Endothelial cell of umbilical vein (primary cell): ENCODE data around the gene GABRA6. TPM values are rescaled to one million over a fixed set of nuclear protein-coding genes. Genes with fewer than 3 reads are reported as not detected.

Experiments
- BruUV-seq: library from RNA; stranded (reverse); fragments of 400-500 nt; replicated peaks from 2 replicates; lab custom pipeline; 2021; lab: Mats Ljungman, UMichigan
- CTCF ChIA-PET: fragments of 300-600, 350-600 bp; sonication (Branson Sonifier 250); formaldehyde crosslinking; loops from one replicate; lab custom pipeline; 2021; ENCODE audit warnings: antibody characterized with exemption, inconsistent platforms; lab: Charles Lee
- POLR2A ChIA-PET: fragments of 300-600, 350-600 bp; sonication (Branson Sonifier 250); formaldehyde crosslinking; loops from one replicate; lab custom pipeline; 2021; ENCODE audit warnings: antibody characterized with exemption, inconsistent platforms; lab: Charles Lee
- DNase-seq: peaks from one replicate; pipeline ENCODE4 v3.0.0-alpha.2; 2011; ENCODE audit warnings: low read depth, low spot score
- FAIRE-seq: peaks from 2 replicates; lab custom pipeline; 2011; peaks lifted over from hg19 to GRCh38; lab: Jason Lieb, UNC
- H2AFZ ChIP-seq: 2 replicates; pipeline ENCODE4 v1.6.0; 2012; ENCODE audit warnings: low read depth, low read length, control low read depth, inconsistent platforms
- H3K27ac ChIP-seq: 2 replicates; pipeline ENCODE4 v1.5.1; 2011; ENCODE audit warnings: low read depth, mild to moderate bottlenecking, control low read depth, low read length, moderate library complexity; ENCODE audit not compliant: insufficient read depth
- H3K27me3 ChIP-seq, 2 experiments: 2 replicates each; pipeline versions ENCODE4 v1.6.0 to v1.6.1; 2011; ENCODE audit warnings: low read length in 2 of 2, mixed read lengths in 1 of 2; ENCODE audit not compliant: control insufficient read depth in 2 of 2, insufficient read depth in 2 of 2
- H3K36me3 ChIP-seq, 2 experiments: 2 replicates in 1 of 2; 3 replicates in 1 of 2; pipeline ENCODE4 v1.5.1; 2011; ENCODE audit warnings: low read length in 2 of 2, mild to moderate bottlenecking in 1 of 2, moderate library complexity in 1 of 2; ENCODE audit not compliant: control insufficient read depth in 2 of 2, insufficient read depth in 2 of 2; ENCODE audit errors: extremely low read depth in 1 of 2
- H3K4me1 ChIP-seq: 3 replicates; pipeline ENCODE4 v1.5.1; 2011; ENCODE audit warnings: mild to moderate bottlenecking, low read length; ENCODE audit not compliant: control insufficient read depth, insufficient read depth; ENCODE audit errors: extremely low read depth
- H3K4me2 ChIP-seq: 2 replicates; pipeline ENCODE4 v1.6.1; 2011; ENCODE audit warnings: low read length, control low read depth, mixed read lengths; ENCODE audit not compliant: insufficient read depth
- H3K4me3 ChIP-seq, 3 experiments: fragments of 200-600 bp in 1 of 3; sonication (generic), shearing (Covaris generic) in 1 of 3; replicated peaks in 1 of 3; 2 replicates each; pipeline ENCODE4 v1.5.1; 2011 to 2016; ENCODE audit warnings: control low read depth in 3 of 3, low read length in 3 of 3, mild to moderate bottlenecking in 2 of 3, inconsistent platforms in 1 of 3, low read depth in 1 of 3, moderate library complexity in 1 of 3; ENCODE audit not compliant: insufficient read depth in 1 of 3
- H3K79me2 ChIP-seq: 2 replicates; pipeline ENCODE4 v1.6.0; 2012; ENCODE audit warnings: low read length, inconsistent platforms; ENCODE audit not compliant: control insufficient read depth, insufficient read depth
- H3K9ac ChIP-seq: replicated peaks from 2 replicates; pipeline ENCODE3; 2011; ENCODE audit warnings: low read length, control low read depth; ENCODE audit not compliant: insufficient read depth; ENCODE audit errors: extremely low read depth
- H3K9me1 ChIP-seq: replicated peaks from 3 replicates; pipeline ENCODE4 v1.6.0; 2011; ENCODE audit warnings: mild to moderate bottlenecking, low read length; ENCODE audit not compliant: control insufficient read depth, insufficient read depth; ENCODE audit errors: extremely low read depth
- H3K9me3 ChIP-seq: replicated peaks from 2 replicates; pipeline ENCODE4 v1.5.1; 2012; ENCODE audit warnings: low read length, inconsistent platforms; ENCODE audit not compliant: control insufficient read depth, insufficient read depth
- H4K20me1 ChIP-seq: replicated peaks from 2 replicates; pipeline ENCODE3; 2011; ENCODE audit warnings: mild to moderate bottlenecking, low read length; ENCODE audit not compliant: control insufficient read depth, insufficient read depth; ENCODE audit errors: extremely low read depth
- EZH2 ChIP-seq: IDR thresholded peaks from 2 replicates; pipeline ENCODE4 v1.6.1; 2012; ENCODE audit warnings: borderline replicate concordance, low read depth, mild to moderate bottlenecking, moderate library complexity, low read length, inconsistent platforms; ENCODE audit not compliant: severe bottlenecking
- FOS ChIP-seq: IDR thresholded peaks from 2 replicates; pipeline ENCODE4 v1.6.1; 2011; ENCODE audit warnings: mild to moderate bottlenecking, low read length, moderate library complexity, borderline replicate concordance; ENCODE audit not compliant: insufficient read depth
- GATA2 ChIP-seq: IDR thresholded peaks from 2 replicates; pipeline ENCODE4 v1.7.0; 2011; ENCODE audit warnings: low read depth, mild to moderate bottlenecking, moderate library complexity, mixed read lengths, low read length; ENCODE audit not compliant: insufficient read length, insufficient read depth
- JUN ChIP-seq: IDR thresholded peaks from 2 replicates; pipeline ENCODE4 v1.6.1; 2011; ENCODE audit warnings: borderline replicate concordance, low read depth; ENCODE audit not compliant: insufficient read length, insufficient read depth
- MYC ChIP-seq: IDR thresholded peaks from one replicate; pipeline ENCODE4 v1.6.1; 2011; ENCODE audit warnings: mild to moderate bottlenecking, low read depth, low read length
- POLR2A ChIP-seq: IDR thresholded peaks from 2 replicates; pipeline ENCODE4 v1.6.1; 2012; ENCODE audit warnings: low read depth, mild to moderate bottlenecking, control low read depth, low read length
- POLR2AphosphoS5 ChIP-seq: IDR thresholded peaks from 2 replicates; pipeline ENCODE4 v1.6.1; 2012; ENCODE audit warnings: low read depth, mild to moderate bottlenecking, control low read depth, low read length, moderate library complexity; ENCODE audit not compliant: insufficient read depth
- dilution Hi-C: fragments of 300-500 bp; cut with MboI; formaldehyde crosslinking; loops from one replicate; pipeline ENCODE4 v1.15.0; 2019; ENCODE audit warnings: low sequenced_read_pairs; ENCODE audit not compliant: extremely low pct_ligation_motif_present
- intact Hi-C: fragments of 100-400 bp; cut with micrococcal nuclease; formaldehyde crosslinking; loops from one replicate; pipeline ENCODE4 v1.10.0; 2022
- polyA plus RNA-seq, 4 experiments: library from polyadenylated mRNA; depleted of rRNA in 3 of 4; stranded (reverse) in 3 of 4; unstranded in 1 of 4; fragments of >200 nt; gene quantifications; 2 replicates each; pipeline versions ENCODE4 v1.2.1 to v1.2.3, GENCODE V29; 2011 to 2012; ENCODE audit warnings: missing spikeins in 1 of 4
- total RNA-seq: library from RNA; stranded (reverse); gene quantifications from 2 replicates; pipeline ENCODE4 v1.2.3, GENCODE V29; 2021
- TF ChIP-seq, protein P1 (sequence below), 2 donors: IDR thresholded peaks; 1 replicate in 1 of 2; 2 replicates in 1 of 2; pipeline ENCODE4 v1.5.1; 2011; ENCODE audit warnings: low read length in 2 of 2, mild to moderate bottlenecking in 2 of 2, moderate library complexity in 2 of 2, control low read depth in 1 of 2, inconsistent platforms in 1 of 2, low read depth in 1 of 2; ENCODE audit not compliant: insufficient read depth in 1 of 2; ENCODE audit errors: extremely low read depth in 1 of 2
- TF ChIP-seq, protein P2 (sequence below): IDR thresholded peaks from 2 replicates; pipeline ENCODE4 v1.6.1; 2011; ENCODE audit not compliant: insufficient read depth, insufficient read length

The GABRA6 gene
- total and polyA plus RNA-seq, 2 donors (not counting 3 experiments of a cell fraction or from before 2014, with no cell fraction given) = not detected

DNA sequence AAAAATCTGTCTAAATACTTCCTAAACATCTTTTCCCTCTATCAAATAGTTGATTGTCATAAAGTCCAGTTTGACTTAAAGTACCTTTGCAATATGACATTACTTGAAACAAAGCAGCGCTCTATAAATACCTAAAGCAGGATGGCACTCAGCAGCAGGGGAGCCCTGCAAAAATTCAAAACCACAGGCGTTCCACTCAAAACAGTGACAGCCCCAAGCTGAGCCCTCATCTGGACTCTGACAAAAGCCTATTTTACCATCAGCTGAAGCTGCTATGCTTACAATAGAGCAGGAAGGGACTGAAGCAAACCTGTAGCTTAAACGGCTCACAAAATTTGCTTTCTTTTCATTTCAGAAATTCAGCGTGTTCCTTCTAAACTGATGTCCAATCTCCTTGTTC lies 11.5 kb downstream of the GABRA6 start:
- Histone ChIP-seq H3K4me1 (no peaks in the 10 kb centered on the region), H4K20me1 (no peaks in the 10 kb centered on the region), H3K4me2 (no peak overlapping the region), H2AFZ (no peak overlapping the region), H3K9ac (no peak overlapping the region), H3K27ac (no peak overlapping the region), H3K4me3 (no peak overlapping the region), H3K36me3 (no peaks in the 10 kb centered on the region), H3K79me2 (no peaks in the 10 kb centered on the region), H3K27me3 (no peaks in the 10 kb centered on the region), H3K9me1 (no peaks in the 10 kb centered on the region), H3K9me3 (peaks cover 2% of the 10 kb centered on the region)
- DNase-seq = no peak
- CTCF ChIA-PET = no interaction called here
- FAIRE-seq = no peak
- dilution Hi-C loops = no loop called here
- BruUV-seq = no TSS peak
- intact Hi-C loops = no loop called here
- POLR2A ChIA-PET = no interaction called here
- TF ChIP-seq POLR2A (no peak), FOS (no peak), MYC (no peak), JUN (no peak), POLR2AphosphoS5 (no peak), EZH2 (no peak), GATA2 (no peak)
- TF ChIP-seq, protein P1, sequence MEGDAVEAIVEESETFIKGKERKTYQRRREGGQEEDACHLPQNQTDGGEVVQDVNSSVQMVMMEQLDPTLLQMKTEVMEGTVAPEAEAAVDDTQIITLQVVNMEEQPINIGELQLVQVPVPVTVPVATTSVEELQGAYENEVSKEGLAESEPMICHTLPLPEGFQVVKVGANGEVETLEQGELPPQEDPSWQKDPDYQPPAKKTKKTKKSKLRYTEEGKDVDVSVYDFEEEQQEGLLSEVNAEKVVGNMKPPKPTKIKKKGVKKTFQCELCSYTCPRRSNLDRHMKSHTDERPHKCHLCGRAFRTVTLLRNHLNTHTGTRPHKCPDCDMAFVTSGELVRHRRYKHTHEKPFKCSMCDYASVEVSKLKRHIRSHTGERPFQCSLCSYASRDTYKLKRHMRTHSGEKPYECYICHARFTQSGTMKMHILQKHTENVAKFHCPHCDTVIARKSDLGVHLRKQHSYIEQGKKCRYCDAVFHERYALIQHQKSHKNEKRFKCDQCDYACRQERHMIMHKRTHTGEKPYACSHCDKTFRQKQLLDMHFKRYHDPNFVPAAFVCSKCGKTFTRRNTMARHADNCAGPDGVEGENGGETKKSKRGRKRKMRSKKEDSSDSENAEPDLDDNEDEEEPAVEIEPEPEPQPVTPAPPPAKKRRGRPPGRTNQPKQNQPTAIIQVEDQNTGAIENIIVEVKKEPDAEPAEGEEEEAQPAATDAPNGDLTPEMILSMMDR (IDR thresholded peaks at IDR 0.05; ENCODE audit: extremely low read depth in 1 of 2, insufficient read depth in 1 of 2, low read depth in 1 of 2, low read length in 2 of 2) = no peak
- TF ChIP-seq, protein P2, sequence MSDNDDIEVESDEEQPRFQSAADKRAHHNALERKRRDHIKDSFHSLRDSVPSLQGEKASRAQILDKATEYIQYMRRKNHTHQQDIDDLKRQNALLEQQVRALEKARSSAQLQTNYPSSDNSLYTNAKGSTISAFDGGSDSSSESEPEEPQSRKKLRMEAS = no peak
